GM12801 (cell line): Measurements from ENCODE around the gene TRIM65.

Experiments used
- CTCF ChIP-seq: IDR thresholded peaks from one replicate; pipeline ENCODE4 v1.5.1; 2011; ENCODE audit warnings: control low read depth; ENCODE audit not compliant: insufficient read length; ENCODE audit errors: extremely low read depth

Gene TRIM65, protein sequence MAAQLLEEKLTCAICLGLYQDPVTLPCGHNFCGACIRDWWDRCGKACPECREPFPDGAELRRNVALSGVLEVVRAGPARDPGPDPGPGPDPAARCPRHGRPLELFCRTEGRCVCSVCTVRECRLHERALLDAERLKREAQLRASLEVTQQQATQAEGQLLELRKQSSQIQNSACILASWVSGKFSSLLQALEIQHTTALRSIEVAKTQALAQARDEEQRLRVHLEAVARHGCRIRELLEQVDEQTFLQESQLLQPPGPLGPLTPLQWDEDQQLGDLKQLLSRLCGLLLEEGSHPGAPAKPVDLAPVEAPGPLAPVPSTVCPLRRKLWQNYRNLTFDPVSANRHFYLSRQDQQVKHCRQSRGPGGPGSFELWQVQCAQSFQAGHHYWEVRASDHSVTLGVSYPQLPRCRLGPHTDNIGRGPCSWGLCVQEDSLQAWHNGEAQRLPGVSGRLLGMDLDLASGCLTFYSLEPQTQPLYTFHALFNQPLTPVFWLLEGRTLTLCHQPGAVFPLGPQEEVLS

GRCh38 chr17:75896415-75897159 is at the start of gene TRIM65:
Gene TRIM65, minus strand, starts transcription at chr17:75896951. Its CDS starts 14 bp downstream, at chr17:75896937.
- TF ChIP-seq CTCF = no peak

- no peak for TF ChIP-seq CTCF
Measured at GRCh38 chr17:75945211-75945610, 48.5 kb upstream of the TRIM65 start.

DNA sequence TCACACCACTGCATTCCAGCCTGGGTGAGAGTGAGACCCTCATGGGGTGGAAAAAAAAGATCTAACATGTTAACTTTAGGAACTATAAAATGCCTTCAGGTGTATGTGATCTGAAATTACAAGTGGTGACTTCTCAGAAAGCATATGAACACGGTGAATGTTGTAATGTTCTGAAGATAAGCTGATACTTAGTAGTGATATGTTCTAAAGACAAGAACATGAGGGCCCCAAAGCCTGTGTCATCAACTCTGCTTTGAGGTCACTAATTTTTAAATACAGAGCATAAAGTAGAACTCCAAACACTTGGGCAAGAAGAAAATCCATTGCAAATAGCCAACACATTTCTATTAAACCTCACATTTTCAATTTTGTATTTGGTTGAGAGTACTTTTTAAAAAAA is 46.7 kb upstream of the TRIM65 start:
- TF ChIP-seq CTCF = no peak

DNA sequence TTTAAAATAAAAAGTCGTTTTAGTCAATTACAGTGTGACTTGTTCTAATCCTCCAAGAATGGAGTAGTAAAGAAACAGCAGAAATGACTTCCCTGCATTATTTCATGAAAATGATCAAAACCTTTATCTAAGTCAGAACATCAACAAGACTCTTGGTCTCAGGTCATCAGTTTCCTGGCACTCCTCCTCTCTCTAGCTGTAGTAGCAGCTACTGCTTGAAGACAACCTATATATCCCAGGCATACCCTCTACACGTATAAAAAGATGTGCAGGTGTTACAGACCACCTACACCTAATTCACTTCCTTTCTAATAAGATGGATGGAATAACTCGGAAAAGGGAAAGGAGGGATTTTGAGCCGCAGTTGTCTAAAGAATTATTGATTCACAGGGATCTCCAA is 45.7 kb upstream of the TRIM65 start:
- no peak for TF ChIP-seq CTCF

- TF ChIP-seq CTCF = no peak
Measured at GRCh38 chr17:75941442-75941819, 44.7 kb upstream of the TRIM65 start.

GRCh38 chr17:75940727-75941441 is 44.1 kb upstream of the TRIM65 start, which contains the start of gene FBF1:
Gene FBF1, minus strand, starts transcription at chr17:75941042. Its CDS starts 2,893 bp downstream, at chr17:75938149.
- no peak for TF ChIP-seq CTCF

GRCh38 chr17:75937652-75938051 is 40.9 kb upstream of the TRIM65 start:
- TF ChIP-seq CTCF = no peak
